GM18502 (cell line): ENCODE data around the gene ZSCAN10.

Experiments used
- ATAC-seq: cut with Tn5 transposase; IDR thresholded peaks from one replicate; pipeline ENCODE4 v1.9.1; 2021; ENCODE audit warnings: mild to moderate bottlenecking; ENCODE audit not compliant: unreplicated experiment, poor library complexity

Gene ZSCAN10

DNA sequence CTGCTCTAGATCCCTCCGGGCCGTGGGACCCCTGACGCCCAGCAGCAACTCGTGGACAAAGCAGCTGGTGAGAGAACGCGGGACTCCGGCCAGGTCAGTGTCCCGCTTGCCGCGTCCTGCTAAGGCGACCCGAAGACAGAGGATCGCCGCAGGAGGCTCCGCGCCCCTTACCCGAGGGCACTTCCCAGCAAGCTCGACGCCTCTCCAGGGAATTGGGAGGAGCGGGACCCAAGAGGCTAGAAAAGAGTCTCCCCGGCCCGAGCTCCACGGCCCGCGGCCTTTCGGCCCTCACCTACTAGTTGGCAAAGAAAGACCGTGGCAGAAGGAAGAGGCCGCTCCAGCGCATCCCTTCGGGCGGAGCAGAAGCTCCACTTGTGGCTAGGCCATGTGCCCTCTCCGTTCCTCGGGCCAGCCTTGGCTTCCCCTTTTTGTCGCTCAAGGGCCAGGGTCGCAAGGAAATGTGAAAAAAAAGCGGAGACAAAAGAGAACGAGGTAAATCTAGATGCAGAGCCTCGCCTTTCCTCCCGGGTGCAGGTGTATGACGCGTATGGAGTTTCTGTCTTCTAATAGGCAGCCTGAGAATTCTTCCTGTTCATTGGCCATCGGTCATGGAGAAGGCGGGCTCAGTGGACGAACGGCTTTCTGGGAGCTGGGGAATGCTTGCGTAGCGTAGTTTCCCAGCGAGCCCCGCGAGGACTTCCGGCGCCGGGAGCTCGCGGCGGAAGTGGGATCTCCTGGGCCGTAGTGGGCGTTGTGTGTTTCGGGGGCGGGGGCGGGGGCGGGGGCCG, 35.4 kb upstream of the ZSCAN10 start, which contains the start of gene ZNF213:
ZNF213 (plus strand) TSS at position 692 of the 788 bp plus-strand sequence. CDS start 2,252 bp downstream, outside the sequence.
- peak; percentile 89 for ATAC-seq

DNA sequence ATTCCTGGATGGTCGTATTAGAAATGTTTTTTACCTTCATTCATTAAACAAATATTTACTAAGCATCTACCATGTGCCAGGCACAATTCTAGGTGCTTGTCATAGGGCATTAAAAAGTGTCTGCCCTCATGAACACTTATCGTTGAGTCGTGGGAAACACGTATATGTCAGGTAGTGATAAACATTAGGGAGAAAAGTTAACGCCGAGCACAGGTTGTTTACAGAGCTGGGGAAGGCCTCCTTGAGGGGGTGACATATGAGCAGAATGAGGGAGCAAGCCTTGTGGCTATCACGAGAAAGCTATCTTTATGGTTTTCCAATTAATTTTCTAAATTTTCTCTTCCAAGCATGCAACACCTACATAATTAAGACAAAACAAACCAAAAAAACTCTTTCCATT, 34.8 kb upstream of the ZSCAN10 start:
- ATAC-seq: no peak

DNA sequence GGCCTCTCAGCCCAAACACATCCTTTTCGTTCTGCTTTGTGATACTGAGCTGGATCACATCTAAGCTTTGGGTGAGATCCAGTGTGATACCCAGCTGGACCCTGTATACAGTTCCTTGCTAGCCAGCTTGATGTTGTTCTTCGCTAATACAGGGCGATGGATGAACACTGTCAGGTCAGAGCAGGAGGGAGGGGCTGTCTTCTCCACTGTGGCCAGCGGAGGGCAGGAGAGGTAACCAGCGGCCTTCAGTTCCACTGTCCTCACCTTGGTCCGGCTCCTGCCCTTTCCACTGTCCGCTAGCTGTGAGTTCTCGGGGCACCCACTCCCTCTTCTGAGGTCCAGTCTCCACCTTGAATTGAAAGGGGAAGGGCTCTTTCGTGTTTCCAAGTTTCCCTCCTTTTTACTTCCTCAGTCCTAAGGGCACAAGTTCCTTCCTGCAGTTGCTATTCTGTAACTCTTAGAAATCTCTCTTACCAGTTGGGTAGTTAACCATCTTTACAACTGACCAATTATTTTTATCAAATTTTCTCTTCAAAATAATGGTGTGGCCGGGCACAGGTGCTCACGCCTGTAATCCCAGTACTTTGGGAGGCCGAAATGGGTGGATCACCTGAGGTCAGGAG, 32.8 kb upstream of the ZSCAN10 start:
- ATAC-seq: no peak

DNA sequence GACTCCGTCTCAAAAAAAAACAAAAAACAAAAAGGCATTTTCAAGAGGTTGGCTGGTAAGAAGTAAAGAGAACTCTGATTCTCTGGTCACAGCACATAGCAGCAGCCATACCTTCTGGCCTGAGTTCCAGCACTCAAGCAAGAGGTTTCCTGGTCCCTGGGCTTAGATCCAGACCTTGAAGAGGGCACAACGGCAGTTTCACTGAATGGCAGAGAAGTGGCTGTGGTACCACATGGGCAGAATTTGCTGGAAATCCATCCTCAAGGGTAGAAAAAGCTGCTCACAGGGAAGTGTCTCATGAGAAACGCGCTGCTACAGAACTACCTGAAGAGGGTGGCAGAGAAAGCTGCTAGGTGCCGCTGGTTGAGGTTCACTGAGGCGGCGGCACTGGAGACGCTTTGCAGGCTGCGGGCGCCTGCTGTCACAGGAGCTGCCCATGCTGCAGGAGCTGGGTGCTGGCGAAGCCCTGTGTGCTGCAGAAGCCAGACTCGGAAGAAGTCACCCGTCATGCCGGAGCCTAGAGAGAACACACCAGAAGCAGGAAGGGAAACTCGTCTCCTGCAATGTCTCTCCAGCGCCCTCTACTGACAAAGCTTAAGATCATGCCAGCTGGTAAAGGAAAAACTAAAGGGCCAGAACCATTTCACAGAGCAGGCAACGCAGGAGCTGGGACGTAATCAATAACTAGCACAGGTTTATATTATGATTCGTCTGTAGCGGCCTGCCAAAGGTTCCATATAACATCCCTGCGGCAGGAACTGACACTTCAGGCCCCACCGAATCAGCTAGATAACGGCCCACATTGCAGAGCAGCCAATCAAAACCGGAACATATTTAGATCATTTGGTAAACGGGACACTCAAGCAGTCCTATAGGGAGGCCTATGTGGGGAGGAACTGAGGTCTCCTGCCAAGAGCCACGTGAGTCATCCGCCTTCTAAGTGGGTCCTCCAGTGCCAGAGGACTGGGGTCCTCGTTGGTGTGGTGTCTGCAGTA, 30.3 kb upstream of the ZSCAN10 start:
- peak; percentile 58 for ATAC-seq

DNA sequence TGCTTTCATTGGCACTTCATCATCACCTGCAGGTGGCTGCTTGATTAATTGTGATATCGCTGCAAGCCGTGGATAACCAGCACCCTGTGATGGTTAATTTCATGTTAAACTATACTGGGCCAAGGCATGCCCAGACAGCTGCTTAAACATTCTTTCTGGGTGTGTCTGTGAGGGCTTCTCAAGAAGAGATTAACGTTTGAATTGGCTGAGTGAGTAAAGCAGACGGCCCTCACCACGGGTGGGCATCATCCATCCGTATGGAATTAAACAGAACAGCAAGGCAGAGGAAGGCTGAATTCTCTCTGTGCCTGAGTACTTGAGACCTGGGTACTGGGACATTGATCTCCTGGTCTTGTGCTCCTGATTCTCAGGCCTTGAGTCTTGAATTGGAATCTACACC, 28.7 kb upstream of the ZSCAN10 start:
- no peak for ATAC-seq

DNA sequence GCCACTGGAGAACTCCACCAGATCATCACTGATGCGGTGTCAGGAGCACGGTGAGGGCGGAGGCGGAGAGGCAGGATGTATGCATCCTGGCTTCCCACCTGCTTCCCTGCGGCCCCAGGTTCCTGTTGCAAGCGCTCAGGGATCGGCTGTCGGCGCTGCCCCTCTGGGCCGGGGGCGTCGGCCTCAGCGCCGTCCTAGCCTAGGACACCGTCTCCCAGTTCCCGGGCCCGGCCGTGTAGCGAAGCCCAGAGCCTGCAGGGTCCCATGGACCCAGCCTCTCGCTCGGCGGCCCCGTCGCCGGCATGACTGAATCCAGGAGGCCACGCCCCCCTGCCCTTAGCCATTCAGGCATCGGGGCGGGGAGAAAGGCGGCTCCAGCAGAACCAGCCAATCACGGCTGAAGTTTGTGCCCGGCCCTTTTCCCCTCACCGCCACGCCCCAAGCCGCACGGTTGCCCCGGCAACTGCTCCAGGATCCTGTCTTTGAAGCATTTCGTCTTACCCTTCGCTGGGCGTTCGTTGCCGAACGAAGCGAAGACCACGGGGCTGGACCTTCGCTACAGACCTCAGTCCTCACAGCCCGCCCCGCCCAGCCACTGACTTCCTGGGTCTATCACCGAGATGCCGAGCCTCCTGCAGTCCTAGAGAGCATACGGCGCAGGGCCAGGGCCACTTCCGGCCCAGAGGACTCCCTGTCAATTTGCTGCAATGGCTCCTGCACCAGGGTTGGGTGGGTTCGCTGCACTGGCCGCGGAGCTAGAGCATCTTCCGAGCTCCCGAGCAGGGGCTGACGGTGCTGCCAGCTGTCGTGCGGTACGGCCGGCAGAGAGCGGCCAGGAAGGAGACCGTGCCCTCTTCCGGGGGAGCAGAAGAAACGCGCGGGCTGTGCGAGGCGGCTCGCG, 25.1 kb upstream of the ZSCAN10 start:
- ATAC-seq: peak; percentile 82

DNA sequence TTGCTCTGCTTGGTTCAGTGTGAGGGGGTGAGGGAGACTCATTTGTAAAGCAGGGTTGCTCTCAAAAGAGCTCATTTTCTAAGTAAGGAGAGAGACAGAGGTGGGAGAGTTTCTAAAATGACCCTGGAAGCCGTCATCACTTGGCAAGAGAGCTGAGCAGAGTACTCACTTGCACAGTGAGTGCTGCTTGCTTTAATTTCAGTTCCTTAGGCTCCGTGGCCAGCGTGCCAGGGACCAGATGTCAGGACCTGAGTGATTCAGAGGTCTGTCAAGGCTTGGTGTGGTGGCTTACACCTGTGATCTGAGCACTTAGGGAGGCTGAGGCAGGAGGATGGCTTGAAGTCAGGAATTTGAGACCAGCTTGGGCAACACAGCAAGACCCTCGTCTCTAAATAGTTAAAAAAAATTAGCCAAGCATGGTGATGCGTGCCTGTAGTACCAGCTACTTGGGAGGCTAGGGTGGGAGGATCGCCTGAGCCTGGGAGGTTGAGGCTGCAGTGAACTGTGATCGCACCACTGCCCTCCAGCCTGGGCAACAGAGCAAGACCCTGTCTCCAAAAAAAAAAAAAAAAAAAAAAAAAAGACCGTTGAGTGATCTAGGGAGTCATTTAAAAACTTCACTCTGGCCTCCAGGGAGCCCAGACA, 24.0 kb upstream of the ZSCAN10 start:
- no peak for ATAC-seq

DNA sequence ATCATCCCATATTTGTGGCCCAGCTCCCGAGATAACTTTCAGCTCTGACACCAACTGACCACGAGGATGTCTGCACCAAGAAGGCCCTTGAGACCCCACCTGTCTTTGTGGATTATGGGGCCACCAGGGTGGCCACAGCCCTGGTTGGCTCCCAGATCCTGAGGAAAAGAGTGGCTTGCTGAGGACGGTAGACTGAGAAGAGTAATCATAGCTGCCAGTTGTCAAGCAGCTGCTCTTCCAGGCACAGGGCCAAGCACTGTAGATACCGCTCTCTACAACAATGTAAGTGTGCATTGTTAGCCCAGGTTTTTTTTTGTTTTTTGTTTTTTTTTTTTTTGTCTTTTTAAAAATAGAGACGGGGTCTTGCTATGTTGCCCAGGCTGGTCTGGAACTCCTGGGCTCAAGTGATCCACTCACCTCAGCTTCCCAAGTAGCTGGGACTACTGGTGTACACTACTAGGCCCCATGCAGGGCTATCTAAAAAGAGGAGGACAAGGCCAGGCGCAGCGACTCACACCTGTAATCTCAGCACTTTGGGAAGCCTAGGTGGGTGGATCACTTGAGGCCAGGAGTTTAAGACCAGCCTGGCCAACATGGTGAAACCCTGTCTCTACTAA, 22.9 kb upstream of the ZSCAN10 start:
- no peak for ATAC-seq

DNA sequence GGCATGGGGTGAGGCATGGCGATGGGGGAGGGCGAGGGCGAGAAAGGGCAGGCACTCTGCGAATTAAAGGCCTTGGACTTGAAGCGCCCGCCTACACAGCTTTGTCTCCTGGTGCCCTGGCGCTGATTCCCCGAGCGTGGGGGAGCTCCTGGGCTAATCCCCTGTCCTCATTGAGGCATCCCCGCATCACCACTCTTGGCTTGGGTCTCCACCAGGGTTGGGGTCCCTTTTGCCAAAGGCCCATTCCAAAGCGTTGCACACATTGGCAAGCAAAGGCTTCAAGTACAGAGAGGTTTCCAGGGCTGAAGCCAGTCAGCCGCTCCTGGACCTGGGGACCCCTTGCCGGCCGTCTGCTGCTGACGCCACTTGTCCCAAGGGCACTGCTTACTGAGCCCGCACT, 21.3 kb upstream of the ZSCAN10 start:
- ATAC-seq: no peak

DNA sequence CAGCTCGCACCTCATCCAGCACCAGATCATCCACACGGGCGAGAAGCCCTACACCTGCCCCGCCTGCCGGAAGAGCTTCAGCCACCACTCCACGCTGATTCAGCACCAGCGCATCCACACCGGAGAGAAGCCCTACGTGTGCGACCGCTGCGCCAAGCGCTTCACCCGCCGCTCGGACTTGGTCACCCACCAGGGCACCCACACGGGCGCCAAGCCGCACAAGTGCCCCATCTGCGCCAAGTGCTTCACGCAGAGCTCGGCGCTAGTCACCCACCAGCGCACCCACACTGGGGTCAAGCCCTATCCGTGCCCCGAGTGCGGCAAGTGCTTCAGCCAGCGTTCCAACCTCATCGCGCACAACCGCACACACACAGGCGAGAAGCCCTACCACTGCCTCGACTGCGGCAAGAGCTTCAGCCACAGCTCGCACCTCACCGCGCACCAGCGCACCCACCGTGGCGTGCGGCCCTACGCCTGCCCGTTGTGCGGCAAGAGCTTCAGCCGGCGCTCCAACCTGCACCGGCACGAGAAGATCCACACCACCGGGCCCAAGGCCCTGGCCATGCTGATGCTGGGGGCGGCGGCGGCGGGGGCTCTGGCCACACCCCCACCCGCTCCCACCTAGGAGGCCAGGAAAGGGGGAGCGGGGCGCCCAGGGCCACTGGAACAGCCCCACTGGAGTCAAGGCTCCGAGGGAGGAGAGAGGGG, 20.8 kb upstream of the ZSCAN10 start:
- no peak for ATAC-seq

DNA sequence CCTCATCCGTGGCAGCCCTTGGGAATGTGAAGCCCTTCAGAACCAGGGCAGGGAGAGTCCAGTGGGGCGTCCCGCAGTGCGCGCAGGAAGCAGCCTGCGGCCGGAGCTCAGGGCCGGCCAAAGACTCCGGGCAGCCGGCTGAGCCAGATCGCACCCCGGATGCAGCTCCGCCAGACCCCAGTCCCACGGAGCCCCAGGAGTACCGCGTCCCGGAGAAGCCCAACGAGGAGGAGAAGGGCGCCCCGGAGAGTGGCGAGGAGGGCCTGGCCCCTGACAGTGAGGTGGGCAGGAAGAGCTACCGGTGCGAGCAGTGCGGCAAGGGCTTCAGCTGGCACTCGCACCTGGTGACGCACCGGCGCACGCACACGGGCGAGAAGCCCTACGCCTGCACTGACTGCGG, 20.2 kb upstream of the ZSCAN10 start:
- no peak for ATAC-seq

DNA sequence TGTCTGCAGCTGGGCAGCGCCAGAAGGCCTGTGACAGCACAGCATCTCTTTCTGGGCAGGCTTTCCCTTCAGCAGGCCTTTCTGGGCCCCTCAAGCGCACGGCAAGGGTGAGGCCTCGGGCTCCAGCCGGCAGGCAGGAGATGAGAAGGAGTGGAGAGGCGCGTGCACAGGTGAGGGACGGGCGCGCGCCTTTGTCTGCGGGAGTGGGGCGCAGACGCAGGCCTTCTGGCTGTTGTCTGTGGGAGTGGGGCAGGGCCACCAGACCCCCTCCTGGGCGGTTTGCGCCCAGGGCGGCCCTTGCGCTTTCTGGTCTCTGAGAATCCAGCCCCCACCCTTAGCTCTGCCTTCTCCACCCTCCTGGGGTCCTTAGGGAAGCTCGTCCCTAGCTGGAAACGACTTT, 19.8 kb upstream of the ZSCAN10 start:
- no peak for ATAC-seq

DNA sequence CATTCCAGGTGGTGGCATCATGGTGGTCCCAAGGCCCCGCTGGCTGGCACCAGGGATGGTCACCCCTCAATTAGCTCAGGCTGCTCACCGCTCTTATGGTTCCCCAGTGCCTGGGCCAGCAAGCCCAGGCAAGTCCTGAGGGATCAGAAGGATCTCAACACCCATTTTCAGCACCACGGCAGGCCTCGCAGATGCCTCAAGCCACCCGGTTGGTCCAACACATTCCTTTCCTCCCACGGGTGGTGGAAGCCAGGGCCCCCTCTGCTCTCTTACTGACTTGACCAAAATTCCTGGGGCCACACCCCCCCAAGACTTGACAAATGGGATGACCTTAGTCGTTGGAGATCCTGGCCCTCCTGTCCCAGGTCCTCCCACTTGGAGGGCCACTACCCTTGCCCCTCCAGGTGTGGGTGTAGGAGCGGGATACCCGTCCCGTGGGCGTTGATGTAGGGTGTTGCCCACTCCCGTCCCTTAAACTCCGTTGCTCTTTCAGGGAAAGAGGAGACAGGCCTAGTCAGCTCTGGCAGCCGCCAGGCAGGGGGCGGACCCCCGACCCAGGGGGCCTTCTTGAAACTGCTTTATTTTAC, 19.2 kb upstream of the ZSCAN10 start:
- ATAC-seq: no peak

DNA sequence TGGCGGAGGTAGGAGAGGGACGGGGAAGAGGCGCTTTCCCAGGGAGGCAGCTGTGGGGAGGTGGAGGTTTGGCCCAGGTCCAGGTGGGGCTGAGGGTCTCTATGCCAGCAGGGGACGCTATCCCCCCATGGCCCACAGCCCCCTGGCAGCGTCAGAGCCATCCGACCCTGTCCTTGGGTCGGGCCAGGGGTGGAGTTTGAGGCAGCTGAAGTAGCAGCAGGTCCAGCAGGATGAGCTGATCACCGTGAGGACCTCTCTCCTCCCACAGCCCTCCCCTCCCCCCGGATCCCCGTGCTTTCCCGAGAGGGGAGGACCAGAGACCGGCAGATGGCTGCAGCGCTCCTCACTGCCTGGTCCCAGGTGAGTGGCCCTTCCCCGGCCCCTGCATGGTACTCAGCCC, 16.5 kb upstream of the ZSCAN10 start:
- no peak for ATAC-seq

DNA sequence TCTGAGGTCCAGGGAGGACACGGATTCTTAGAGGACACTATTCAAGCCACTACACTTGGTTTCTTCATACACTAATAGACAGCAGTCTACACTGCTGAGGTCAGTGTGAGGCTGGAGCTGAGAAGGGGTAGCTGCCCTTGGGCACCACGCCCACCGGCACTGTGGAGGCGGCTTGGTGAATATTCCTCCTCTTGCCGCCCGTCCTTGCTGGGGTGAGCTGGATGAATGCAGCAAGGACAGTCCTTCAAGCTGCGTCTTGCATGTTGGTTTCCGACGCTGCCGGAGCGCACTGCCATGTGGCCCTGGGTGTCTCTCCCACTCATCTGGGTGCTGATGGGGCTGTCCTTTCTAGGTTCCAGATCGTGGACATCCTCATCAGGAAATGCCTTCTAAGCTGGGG, 15.9 kb upstream of the ZSCAN10 start:
- no peak for ATAC-seq

DNA sequence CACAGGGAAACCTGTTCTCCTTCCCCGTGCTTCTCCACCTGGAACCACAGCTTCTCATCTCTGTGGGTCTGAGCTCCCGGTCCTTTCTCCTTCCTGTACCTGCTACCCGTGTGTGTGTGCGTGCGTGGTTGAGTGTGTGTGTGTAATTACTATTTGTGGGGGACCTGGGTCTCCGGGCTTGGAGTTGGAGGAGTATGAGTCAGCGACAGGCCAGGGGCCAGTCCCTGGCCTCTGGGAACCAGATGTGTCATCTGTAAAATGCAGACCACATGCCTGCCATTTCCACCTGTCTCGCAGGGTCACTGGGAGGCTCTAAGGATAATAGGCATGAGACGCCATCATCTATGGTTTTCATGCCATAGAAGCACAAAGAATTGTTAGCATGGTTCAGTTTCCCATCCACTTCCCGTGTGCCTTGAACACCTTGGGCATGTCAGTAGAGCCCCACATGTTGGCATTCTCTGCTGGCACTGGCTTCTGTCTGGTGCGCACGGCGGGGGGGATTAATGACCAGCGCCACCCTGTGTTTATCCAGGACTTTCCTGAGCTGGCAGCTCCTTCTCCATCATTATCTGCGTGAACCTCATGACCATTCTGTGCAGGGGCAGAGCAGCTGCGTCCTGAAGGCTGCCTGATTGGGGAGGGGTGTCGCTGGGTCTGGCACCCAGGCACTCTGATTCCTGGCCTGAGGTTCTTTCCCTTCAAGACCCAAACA, 14.8 kb upstream of the ZSCAN10 start:
- ATAC-seq: no peak

DNA sequence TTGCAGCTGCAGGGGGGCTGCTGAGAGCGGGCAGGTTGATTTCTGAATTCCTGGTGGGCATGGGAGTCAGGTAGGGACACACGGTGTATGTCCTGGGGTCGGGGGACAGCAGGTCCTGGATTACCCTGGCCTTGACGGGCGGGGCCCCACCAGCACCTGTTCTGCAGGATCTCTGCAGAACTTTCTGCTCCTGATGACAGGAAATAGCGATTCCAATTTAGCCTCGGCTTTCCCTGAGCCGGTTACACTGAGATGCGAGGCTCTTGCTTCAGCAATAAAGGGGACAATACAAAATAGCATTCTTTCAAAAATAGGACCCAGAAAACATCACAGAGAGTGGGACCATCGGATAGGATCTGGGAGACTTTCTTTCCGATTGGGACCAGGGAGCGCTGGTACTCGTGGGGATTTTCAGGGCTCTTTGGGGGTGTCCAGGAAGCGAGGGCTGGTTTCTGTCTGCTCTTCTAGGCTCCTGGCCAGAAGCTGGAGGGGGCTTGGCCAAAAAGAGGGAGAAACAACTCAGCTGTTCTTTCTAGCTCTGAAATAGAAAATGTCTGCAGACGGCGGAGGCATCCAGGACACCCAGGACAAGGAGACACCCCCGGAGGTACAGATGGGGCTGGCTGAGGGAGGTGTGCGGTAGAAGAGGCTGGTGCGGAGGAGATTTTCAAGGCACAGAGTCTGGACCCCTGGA, 13.9 kb upstream of the ZSCAN10 start:
- no peak for ATAC-seq
